ENCODE data around the gene CEP41.
"Not testable (repeated sequence)": the region's sequence is repeated elsewhere in the genome, so short reads cannot be mapped to it uniquely, and the experiment has no call there.

The CEP41 gene

GRCh38 chr7:130386876-130387275 lies 53.9 kb downstream of the CEP41 start:
- DNase-seq = no peak

DNA sequence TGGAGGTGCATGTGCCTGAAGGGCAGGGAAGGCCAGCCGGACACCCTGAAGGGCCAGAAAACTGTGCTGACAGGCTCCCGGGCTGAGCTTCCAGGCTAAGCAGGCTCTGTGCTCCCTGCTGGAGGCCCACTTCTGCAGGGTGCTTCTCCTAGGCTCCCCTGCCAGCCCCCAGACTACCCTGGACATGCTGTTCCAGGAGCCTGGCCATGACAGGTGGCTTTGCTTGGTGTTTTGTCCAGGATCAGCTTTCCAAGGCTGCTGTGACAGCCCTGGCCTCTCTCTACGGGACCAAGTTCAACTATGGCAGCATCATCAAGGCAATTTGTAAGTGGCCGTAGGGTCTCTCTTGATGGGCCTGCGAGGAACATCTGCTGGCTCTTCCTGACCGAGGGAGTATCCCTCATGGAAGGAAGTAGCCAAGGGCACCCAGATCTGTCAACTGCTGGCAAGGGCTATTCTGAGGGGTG lies 55.2 kb downstream of the CEP41 start:
- DNase-seq = no peak

GRCh38 chr7:130384841-130385599 lies 55.8 kb downstream of the CEP41 start:
- no peak for DNase-seq

GRCh38 chr7:130384371-130384801 lies 56.4 kb downstream of the CEP41 start:
- no peak for DNase-seq

GRCh38 chr7:130383187-130383980 lies 57.4 kb downstream of the CEP41 start:
- no peak for DNase-seq

- no peak for DNase-seq
Observed at GRCh38 chr7:130381468-130382312, 59.1 kb downstream of the CEP41 start.

- DNase-seq = no peak
Observed at GRCh38 chr7:130380861-130381455, 59.9 kb downstream of the CEP41 start.

GRCh38 chr7:130379921-130380860 lies 60.6 kb downstream of the CEP41 start, which contains the start of gene CPA1:
Gene CPA1 (plus strand): TSS chr7:130380494. CDS start chr7:130380521, 27 bp downstream.
- DNase-seq = no peak

DNA sequence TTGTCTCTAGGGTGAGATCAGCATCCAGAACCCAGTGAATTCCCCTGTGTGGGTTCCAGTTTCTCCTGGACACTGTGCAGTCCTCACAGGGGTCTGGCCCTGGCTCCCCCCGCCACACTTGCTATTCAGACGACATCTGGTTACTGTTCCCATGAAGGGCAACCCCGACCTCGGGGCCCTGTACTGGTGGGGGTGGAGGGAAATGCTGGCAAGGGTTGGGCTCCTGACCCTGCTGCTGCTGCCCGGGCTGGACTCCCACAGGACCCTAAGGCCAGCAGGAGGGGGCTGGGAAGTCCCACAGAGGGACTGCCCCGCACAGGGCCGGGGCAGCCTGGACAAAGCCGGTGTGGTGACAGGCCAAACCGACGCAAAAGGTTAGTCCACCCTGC lies 61.3 kb downstream of the CEP41 start:
- DNase-seq = no peak

- DNase-seq = no peak
Observed at GRCh38 chr7:130379019-130379418, 61.8 kb downstream of the CEP41 start.

DNA sequence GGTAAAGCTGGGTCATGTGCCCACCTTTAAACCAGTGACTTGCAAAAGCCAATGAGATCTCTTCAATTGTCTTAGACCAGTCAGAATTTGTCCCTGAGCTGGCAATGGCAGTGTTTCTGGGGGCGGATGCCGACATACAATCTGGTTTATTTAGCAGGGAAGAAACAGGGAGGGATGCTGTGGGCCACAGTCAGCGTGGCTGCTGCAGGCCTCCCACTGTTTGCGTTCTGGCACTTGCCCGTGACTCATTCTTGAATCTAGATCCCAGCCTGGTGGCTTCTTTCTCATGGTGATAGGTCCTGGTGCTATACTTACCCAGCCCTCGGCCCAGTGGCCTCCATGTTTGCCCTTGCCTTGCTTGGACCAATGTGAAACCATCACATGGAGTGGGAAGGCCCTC lies 63.6 kb downstream of the CEP41 start:
- no peak for DNase-seq

- DNase-seq = not testable (repeated sequence)
Observed at GRCh38 chr7:130376461-130376860, 64.4 kb downstream of the CEP41 start.

GRCh38 chr7:130374507-130374906 lies 66.3 kb downstream of the CEP41 start:
- DNase-seq = no peak

DNA sequence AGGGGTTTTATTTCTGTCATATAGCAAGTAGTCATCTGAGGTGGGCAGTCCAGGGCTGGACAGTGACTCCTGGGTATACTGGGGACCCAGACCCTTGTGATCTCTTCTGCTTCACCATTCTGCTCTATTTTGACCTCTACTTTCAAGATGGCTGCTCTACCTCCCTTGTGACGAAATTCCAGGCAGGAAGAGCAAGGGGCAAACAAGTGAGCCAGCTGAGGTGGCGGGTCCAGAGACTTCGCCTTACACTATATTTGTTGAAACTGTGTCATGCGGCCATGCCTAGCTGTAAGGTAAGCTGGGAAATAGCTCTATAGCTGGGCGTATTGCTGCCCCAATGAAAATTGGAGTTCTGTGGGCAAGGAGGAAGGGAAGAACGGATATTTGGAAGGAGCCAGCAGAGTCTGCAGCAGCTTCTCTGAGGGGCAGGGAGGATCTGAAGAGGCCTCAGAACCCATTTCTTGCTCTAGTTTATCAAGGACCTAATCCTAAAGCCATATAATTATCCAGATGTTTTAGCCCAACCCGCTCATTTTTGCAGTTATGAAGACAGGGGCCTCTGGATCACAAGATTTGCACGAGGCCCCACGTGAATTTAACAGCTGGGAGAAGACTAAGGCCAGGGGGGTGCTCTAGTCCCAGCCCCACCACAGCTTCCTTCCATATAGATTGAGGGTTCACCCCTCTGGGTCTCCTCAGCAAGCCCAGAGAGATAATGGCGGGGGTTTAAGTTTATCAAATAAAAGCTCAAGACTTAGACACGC lies 68.2 kb downstream of the CEP41 start:
- no peak for DNase-seq

DNA sequence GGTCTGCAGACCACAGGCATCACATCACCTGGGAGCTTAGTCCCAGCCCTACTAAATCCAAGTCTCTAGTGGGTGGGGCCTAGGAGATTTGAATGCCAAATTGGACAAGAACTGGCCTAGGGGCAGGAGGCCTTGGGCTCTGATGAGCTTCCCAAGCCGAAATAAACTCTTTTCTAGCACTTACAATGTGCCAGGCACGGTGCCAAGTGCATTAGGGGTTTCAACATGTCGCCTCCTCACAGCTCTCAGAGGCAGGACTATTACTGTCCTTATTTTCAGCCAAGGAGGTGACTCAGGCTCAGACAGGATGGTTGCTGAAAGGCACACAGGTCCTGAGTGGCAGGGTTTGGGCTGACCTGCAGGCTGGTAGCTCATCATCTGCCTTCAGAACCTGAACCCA lies 69.8 kb downstream of the CEP41 start:
- DNase-seq = no peak

DNA sequence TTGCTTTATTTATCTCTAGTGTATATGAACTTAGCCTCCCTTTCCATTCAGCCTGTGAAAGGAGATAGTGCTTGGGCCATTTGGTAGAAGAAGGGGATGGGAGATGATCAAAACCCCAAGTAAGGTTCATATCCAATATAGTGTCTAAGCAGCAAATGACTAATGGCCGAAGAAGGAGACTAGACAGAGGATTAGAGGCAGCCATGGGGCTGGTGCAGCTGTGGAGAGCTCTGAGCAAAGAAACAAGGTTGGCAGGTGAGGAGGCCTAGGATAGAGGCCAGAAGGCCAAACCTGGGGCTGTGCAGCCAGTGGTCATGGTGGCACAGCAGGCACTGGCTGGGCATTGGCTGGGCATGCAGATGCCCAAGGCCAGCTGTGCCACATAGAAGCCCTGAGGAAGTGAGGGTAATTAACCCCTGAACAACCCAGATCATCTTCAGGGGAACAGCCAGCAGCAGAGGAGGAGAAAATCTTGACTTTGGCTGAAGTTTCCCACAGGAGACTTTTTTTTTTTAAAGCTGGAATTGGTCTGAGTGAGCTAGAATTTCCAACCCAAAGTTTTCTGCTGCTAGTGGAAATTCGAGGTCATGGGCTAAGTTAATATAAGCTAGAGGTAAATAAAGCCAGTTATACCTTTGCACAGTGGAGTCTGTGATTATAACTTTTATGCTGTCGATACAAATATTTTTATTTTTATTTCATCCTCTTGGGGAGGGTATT lies 70.8 kb downstream of the CEP41 start:
- DNase-seq = no peak

DNA sequence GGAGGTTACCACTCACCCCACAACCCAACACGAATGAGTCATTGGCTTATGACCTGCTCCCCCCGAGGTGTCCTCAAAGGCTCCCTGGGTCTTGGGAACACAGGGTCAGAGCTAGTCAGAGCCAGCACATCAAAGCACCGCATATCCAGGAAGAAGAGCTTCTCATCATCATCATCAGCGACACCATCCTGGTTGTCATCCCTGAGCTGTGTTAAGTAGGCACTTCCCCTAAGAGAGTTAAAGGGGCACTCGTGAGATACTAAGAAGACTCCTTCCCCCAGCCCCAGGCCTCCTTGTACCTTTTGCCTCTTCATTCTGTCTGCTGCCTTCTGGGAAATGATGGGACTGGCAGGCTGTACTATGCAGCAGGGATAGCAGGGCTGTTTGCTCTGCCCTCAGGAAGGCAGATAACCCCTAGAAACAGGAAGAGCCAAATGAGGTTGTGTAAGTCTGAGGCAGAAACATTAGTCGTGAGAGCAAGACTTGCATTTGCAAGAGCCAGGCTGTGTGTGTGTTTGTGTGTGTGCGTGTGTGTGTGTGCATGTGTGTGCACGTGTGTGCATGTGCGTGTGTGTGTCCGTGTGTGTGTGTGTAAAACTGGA lies 71.6 kb downstream of the CEP41 start:
- no peak for DNase-seq

DNA sequence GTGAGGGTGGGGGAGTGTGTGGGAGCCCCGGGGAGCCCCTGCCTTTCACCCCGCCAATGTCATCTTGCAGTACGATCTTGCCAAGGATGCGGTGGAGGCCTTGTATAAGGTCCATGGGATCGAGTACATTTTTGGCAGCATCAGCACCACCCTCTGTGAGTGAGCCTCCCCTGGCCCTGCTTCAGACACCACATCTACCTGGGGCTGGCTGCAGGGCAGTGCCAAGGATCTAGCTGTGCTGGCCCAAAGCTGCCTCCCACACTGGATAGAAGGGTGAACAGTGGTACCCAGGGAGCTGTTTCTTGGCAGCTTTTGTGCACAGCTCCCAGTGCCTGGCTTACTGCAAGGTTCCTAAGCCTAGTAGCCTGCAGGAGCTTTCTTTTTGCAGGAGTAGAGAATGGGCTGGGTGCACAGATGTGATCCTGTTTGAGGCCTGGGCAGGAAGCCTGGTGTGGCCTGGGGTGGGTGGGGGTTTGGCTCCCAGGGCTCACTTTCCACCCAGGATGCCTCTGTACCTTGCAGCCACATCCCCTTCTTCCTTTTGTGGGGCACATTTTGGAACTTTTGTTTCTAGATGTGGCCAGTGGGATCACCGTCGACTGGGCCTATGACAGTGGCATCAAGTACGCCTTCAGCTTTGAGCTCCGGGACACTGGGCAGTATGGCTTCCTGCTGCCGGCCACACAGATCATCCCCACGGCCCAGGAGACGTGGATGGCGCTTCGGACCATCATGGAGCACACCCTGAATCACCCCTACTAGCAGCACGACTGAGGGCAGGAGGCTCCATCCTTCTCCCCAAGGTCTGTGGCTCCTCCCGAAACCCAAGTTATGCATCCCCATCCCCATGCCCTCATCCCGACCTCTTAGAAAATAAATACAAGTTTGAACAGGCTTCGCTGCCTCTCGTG lies 72.7 kb downstream of the CEP41 start:
- no peak for DNase-seq

Data from NCI-H2029 treated with DMSO at 0.1 percent for 48 hours (cell line).